Activated CD8-positive, alpha-beta T cell treated with anti-CD3 and anti-CD28 coated beads, Interleukin-2, amount 10 ng/mL, durations not matched to agents 7 days and 5 days (primary cell): ENCODE measurements around the gene DNAAF6. TPM values are rescaled to one million over a fixed set of nuclear protein-coding genes. Genes with fewer than 3 reads are reported as not detected.

ENCODE experiments used
- ATAC-seq: fragments of 150-1000 bp; cut with Tn5 transposase; one replicate; pipeline ENCODE4 v1.10.0; 2021; ENCODE audit warnings: moderate library complexity
- CTCF ChIA-PET: fragments of 350-600 bp; sonication (Branson Sonifier 250); formaldehyde crosslinking; loops from one replicate; lab custom pipeline; 2021; ENCODE audit warnings: antibody characterized with exemption; lab: Charles Lee
- POLR2A ChIA-PET: fragments of 350-600 bp; sonication (Branson Sonifier 250); formaldehyde crosslinking; loops from one replicate; lab custom pipeline; 2021; ENCODE audit warnings: antibody characterized with exemption; lab: Charles Lee
- DNase-seq: peaks from one replicate; pipeline ENCODE4 v3.0.0-alpha.2; 2020
- H3K27ac Mint-ChIP-seq: one replicate; pipeline ENCODE4 v1.8.0; 2021; ENCODE audit warnings: mild to moderate bottlenecking, mixed read lengths
- H3K27me3 Mint-ChIP-seq: one replicate; pipeline ENCODE4 v1.8.0; 2021; ENCODE audit warnings: low read depth, mixed read lengths
- H3K36me3 Mint-ChIP-seq: one replicate; pipeline ENCODE4 v1.8.0; 2021; ENCODE audit warnings: low read depth, mixed read lengths
- H3K4me1 Mint-ChIP-seq: one replicate; pipeline ENCODE4 v1.8.0; 2021; ENCODE audit warnings: low read depth, mixed read lengths
- H3K4me3 Mint-ChIP-seq: one replicate; pipeline ENCODE4 v1.8.0; 2021; ENCODE audit warnings: mild to moderate bottlenecking, mixed read lengths
- H3K9me3 Mint-ChIP-seq: one replicate; pipeline ENCODE4 v1.8.0; 2022; ENCODE audit warnings: mixed read lengths; ENCODE audit not compliant: insufficient read depth
- total RNA-seq, 2 experiments: library from RNA; stranded (reverse); gene quantifications; one replicate each; pipeline ENCODE4 v1.2.3, GENCODE V29; 2021

The DNAAF6 gene
- total RNA-seq, 2 experiments from 2014 or later = not detected

DNA sequence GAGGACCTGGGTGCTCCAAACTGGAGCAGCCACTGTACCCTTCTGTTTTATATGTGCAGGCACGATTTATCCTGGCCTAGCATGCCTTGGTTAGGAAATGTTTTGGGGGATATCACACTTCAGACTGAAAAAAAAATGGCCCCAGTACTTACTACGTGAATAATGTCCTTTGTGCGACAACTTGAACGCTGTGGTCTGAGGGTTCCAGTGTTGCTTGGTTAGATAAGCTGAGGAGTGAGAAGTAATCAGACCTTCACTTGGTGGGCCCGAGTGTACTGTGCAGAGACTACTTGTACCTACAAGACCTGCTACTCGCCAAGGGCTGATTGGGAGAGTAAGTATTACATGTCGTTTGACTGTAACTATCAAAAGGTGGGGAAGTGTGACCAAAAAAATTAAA is 678 bp downstream of the DNAAF6 start:
- Mint-ChIP-seq H3K27ac (no peak overlapping the region), H3K9me3 (no peaks in the 10 kb centered on the region), H3K36me3 (no peaks in the 10 kb centered on the region), H3K27me3 (no peaks in the 10 kb centered on the region), H3K4me3 (no peak overlapping the region), H3K4me1 (peaks cover 2% of the 10 kb centered on the region)
- ATAC-seq = no peak
- ChIA-PET CTCF (no interaction called here), POLR2A (no interaction called here)
- DNase-seq = no peak

GRCh38 chrX:107207943-107208342 is 1.5 kb downstream of the DNAAF6 start:
- no peaks in the 10 kb centered on the region for H3K36me3 Mint-ChIP-seq
- ATAC-seq = no peak
- POLR2A ChIA-PET = no interaction called here
- no peaks in the 10 kb centered on the region for H3K9me3 Mint-ChIP-seq
- no peak overlapping the region for H3K4me3 Mint-ChIP-seq
- no peak overlapping the region for H3K27ac Mint-ChIP-seq
- no peaks in the 10 kb centered on the region for H3K27me3 Mint-ChIP-seq
- no peak for DNase-seq
- CTCF ChIA-PET = no interaction called here
- H3K4me1 Mint-ChIP-seq = peaks cover 2% of the 10 kb centered on the region

DNA sequence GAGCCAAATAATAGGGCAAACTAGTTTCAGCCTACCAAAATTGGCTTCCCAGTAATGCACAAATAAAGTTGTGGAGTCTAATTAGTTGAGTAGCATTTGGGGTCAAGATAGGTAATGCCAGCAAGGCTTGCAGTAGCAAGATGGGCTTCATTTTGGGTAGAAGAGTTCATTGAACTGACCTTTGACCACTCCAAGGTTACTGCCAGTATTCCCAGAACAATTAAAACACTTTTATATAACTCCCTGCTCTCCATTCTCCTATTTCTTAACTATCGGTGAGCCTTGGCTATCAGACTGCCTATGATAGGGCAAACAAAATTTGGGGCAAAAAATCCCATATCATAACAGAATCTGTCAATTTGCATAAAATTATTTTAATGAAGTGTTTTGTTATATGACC is 7.1 kb downstream of the DNAAF6 start:
- H3K36me3 Mint-ChIP-seq = no peaks in the 10 kb centered on the region
- no peak overlapping the region for H3K27ac Mint-ChIP-seq
- no peaks in the 10 kb centered on the region for H3K9me3 Mint-ChIP-seq
- H3K27me3 Mint-ChIP-seq = peaks cover 7% of the 10 kb centered on the region
- CTCF ChIA-PET = no interaction called here
- DNase-seq = no peak
- no peak overlapping the region for H3K4me3 Mint-ChIP-seq
- POLR2A ChIA-PET = no interaction called here
- H3K4me1 Mint-ChIP-seq = no peaks in the 10 kb centered on the region
- ATAC-seq = no peak

DNA sequence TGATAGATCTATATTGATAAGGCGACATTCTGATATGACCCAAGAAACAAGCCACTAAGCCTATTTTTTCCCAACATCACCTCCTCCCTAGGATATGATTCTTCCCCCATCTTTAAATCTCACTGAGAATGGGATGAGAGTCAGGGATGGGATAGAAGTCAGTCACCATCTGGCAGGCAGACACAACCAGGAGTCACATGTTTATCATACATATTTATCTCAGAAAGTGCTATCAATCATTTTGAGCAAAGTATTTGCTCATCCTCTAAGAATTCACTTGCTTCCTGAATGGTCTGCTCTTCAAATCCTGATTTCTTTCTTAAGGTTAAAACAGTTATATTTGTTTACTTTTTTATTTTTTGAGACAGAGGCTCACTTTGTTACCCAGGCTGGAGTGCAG is 20.3 kb downstream of the DNAAF6 start:
- no peaks in the 10 kb centered on the region for H3K36me3 Mint-ChIP-seq
- no peaks in the 10 kb centered on the region for H3K27me3 Mint-ChIP-seq
- H3K4me1 Mint-ChIP-seq = no peaks in the 10 kb centered on the region
- no peak overlapping the region for H3K4me3 Mint-ChIP-seq
- CTCF ChIA-PET = no interaction called here
- POLR2A ChIA-PET = no interaction called here
- DNase-seq (no peak), ATAC-seq (no peak)
- H3K9me3 Mint-ChIP-seq = no peaks in the 10 kb centered on the region
- H3K27ac Mint-ChIP-seq = no peak overlapping the region

- Mint-ChIP-seq H3K4me3 (no peak overlapping the region), H3K36me3 (no peaks in the 10 kb centered on the region), H3K9me3 (no peaks in the 10 kb centered on the region), H3K27ac (no peak overlapping the region), H3K4me1 (no peaks in the 10 kb centered on the region), H3K27me3 (no peaks in the 10 kb centered on the region)
- ChIA-PET POLR2A (no interaction called here), CTCF (no interaction called here)
- no peak for ATAC-seq
- DNase-seq = no peak
These were observed 21.5 kb downstream of the DNAAF6 start for GRCh38 chrX:107227780-107228485.

GRCh38 chrX:107228486-107228819 is 22.0 kb downstream of the DNAAF6 start:
- ChIA-PET CTCF (no interaction called here), POLR2A (no interaction called here)
- Mint-ChIP-seq H3K27ac (no peak overlapping the region), H3K9me3 (no peaks in the 10 kb centered on the region), H3K27me3 (no peaks in the 10 kb centered on the region), H3K4me3 (no peak overlapping the region), H3K36me3 (no peaks in the 10 kb centered on the region), H3K4me1 (no peaks in the 10 kb centered on the region)
- ATAC-seq (no peak), DNase-seq (no peak)

GRCh38 chrX:107272431-107272921 is 66.1 kb downstream of the DNAAF6 start:
- Mint-ChIP-seq H3K4me3 (no peak overlapping the region), H3K27me3 (peaks cover 13% of the 10 kb centered on the region), H3K9me3 (no peaks in the 10 kb centered on the region), H3K36me3 (no peaks in the 10 kb centered on the region), H3K27ac (no peak overlapping the region), H3K4me1 (peaks cover 2% of the 10 kb centered on the region)
- DNase-seq (no peak), ATAC-seq (no peak)
- ChIA-PET CTCF (no interaction called here), POLR2A (no interaction called here)

- H3K36me3 Mint-ChIP-seq = no peaks in the 10 kb centered on the region
- peaks cover 2% of the 10 kb centered on the region for H3K4me1 Mint-ChIP-seq
- H3K27me3 Mint-ChIP-seq = peaks cover 13% of the 10 kb centered on the region
- no peak overlapping the region for H3K27ac Mint-ChIP-seq
- ChIA-PET POLR2A (no interaction called here), CTCF (no interaction called here)
- no peak overlapping the region for H3K4me3 Mint-ChIP-seq
- no peak for ATAC-seq
- DNase-seq = no peak
- H3K9me3 Mint-ChIP-seq = no peaks in the 10 kb centered on the region
These were observed 67.4 kb downstream of the DNAAF6 start for GRCh38 chrX:107273795-107274194.

DNA sequence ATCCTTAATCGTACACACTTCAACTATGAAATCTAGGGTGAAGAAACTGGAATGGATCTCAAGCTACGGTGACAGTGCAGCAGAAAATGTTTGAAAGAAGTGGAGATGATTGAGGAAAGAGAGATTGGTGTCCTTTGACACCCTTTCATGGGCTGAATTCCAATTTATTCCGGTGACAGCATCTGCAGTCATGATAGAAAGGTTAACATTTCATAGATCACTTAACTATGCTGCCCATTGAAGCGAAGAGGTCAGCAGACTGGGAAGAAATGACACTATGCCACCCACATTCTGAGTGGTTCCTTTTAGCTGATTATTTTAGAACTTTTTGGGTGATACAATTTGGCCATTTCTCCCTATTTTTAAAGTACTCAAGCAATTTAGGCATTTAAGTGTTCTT is 82.3 kb downstream of the DNAAF6 start:
- Mint-ChIP-seq H3K4me1 (no peaks in the 10 kb centered on the region), H3K27ac (no peak overlapping the region), H3K9me3 (no peaks in the 10 kb centered on the region), H3K4me3 (no peak overlapping the region), H3K27me3 (peaks cover 7% of the 10 kb centered on the region), H3K36me3 (no peaks in the 10 kb centered on the region)
- CTCF ChIA-PET = no interaction called here
- DNase-seq = no peak
- POLR2A ChIA-PET = no interaction called here
- no peak for ATAC-seq

DNA sequence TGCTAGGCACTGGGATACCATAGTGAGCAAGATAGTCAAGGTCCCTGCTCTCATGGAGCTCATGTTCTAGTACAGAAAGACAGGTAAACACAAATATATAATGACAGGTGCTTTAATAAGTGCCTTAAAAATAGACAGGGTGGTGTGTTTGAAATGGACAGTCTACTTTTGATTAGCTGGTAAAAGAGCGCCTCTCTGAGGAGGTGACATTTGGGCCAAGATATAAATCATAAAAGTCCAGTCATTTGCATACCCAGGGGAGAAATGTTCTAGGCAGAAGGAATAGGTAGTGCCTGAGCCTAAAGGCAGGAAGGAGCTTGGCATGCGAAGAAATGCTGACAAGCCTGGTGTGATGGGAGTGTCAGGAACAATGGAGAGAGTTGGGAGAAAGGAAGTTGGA is 83.6 kb downstream of the DNAAF6 start:
- H3K36me3 Mint-ChIP-seq = no peaks in the 10 kb centered on the region
- no peak overlapping the region for H3K27ac Mint-ChIP-seq
- H3K4me1 Mint-ChIP-seq = no peaks in the 10 kb centered on the region
- DNase-seq (no peak), ATAC-seq (no peak)
- ChIA-PET CTCF (no interaction called here), POLR2A (no interaction called here)
- H3K9me3 Mint-ChIP-seq = no peaks in the 10 kb centered on the region
- no peak overlapping the region for H3K4me3 Mint-ChIP-seq
- peaks cover 2% of the 10 kb centered on the region for H3K27me3 Mint-ChIP-seq

DNA sequence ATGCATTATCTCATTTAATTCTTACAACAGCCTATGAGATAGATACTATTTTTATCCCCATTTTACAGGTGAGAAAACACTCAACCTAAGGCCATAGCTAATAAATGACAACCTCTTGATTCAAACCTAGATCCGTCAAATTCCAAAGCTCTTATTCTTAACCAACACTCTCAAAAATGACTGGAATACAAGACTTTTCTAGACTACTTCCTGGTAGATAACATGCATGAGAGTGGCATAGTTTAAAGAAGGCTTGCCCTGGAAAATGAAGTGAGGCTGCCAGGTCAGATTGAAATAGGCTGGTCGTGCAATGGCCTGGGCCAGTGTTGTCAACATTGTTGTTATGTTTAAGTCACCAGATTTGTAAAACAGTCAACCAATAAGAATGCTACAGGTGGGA is 86.6 kb downstream of the DNAAF6 start:
- DNase-seq = no peak
- Mint-ChIP-seq H3K9me3 (no peaks in the 10 kb centered on the region), H3K27me3 (peaks cover 2% of the 10 kb centered on the region), H3K4me3 (no peak overlapping the region), H3K4me1 (no peaks in the 10 kb centered on the region), H3K27ac (no peak overlapping the region), H3K36me3 (no peaks in the 10 kb centered on the region)
- ATAC-seq = no peak
- POLR2A ChIA-PET = no interaction called here
- CTCF ChIA-PET = no interaction called here
